IPS-20b (cell line): ENCODE data around the gene TSPYL4.

Experiments
- H3K27ac ChIP-seq: one replicate; pipeline ENCODE4 v1.5.1; 2013; ENCODE audit warnings: low read length
- H3K27me3 ChIP-seq: 2 replicates; pipeline ENCODE4 v1.6.1; 2013; ENCODE audit warnings: mild to moderate bottlenecking, low read length, inconsistent platforms; ENCODE audit not compliant: insufficient read depth
- H3K36me3 ChIP-seq: 2 replicates; pipeline ENCODE4 v1.6.1; 2013; ENCODE audit warnings: low read depth, mild to moderate bottlenecking, inconsistent platforms, low read length, moderate library complexity; ENCODE audit not compliant: insufficient read depth
- H3K4me1 ChIP-seq: 2 replicates; pipeline ENCODE4 v1.6.1; 2013; ENCODE audit warnings: mild to moderate bottlenecking, control low read depth, inconsistent platforms, low read length, moderate library complexity; ENCODE audit not compliant: insufficient read depth
- H3K4me3 ChIP-seq: 2 replicates; pipeline ENCODE4 v1.5.1; 2013; ENCODE audit warnings: mild to moderate bottlenecking, low read length, inconsistent platforms
- H3K9ac ChIP-seq: 2 replicates; pipeline ENCODE4 v1.6.1; 2013; ENCODE audit warnings: low read depth, mild to moderate bottlenecking, inconsistent platforms, low read length, moderate library complexity
- H3K9me3 ChIP-seq: 2 replicates; pipeline ENCODE4 v1.6.1; 2013; ENCODE audit warnings: mild to moderate bottlenecking, low read depth, low read length, inconsistent platforms; ENCODE audit not compliant: insufficient read depth

TSPYL4 gene

DNA sequence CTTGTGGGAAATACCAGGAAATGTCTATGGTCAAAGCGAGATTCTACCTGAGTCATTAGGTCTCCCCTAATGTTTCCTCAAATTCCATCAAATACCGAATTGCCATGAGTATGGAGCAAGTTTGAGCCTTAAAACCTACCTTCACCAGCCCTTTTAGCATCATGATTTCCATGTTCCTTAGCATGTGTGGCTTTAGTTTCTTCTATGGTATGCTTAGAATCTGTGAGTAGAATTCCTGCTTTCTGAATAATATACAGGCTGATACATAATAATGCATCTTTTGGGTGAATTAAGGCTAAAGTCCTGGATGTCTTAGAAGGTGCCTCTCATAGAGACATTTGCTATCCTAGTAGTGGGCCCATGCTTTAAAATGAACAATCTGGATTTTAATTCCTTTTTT, 32.0 kb downstream of the TSPYL4 start:
- Histone ChIP-seq H3K9ac (no peak overlapping the region), H3K27ac (no peak overlapping the region), H3K4me3 (no peak overlapping the region), H3K36me3 (peaks cover 4% of the 10 kb centered on the region; the same call in 1 of the 2 replicates), H3K4me1 (peaks cover 9% of the 10 kb centered on the region; the same call in 1 of the 2 replicates), H3K27me3 (no peaks in the 10 kb centered on the region), H3K9me3 (no peaks in the 10 kb centered on the region)

DNA sequence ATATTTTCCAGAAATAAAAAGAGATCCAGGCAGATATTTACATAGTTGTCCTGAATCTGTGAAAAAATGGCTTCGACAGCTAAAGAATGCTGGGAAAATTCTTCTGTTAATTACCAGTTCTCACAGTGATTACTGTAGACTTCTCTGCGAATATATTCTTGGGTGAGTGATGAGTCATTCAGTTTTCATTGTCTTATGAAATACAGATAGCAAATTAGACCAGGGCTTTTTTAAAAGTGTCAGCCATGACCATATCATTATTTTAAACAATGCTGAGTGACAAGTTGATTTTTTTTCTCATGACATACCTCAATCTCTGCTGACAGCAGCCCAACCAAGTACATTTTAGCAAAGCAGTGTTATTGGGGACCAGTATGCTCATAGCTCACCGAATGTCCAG, 32.8 kb downstream of the TSPYL4 start:
- Histone ChIP-seq H3K27ac (no peak overlapping the region), H3K27me3 (no peaks in the 10 kb centered on the region), H3K4me1 (peaks cover 9% of the 10 kb centered on the region; the same call in 1 of the 2 replicates), H3K36me3 (peaks cover 4% of the 10 kb centered on the region; the same call in 1 of the 2 replicates), H3K4me3 (no peak overlapping the region), H3K9ac (no peak overlapping the region), H3K9me3 (no peaks in the 10 kb centered on the region)

DNA sequence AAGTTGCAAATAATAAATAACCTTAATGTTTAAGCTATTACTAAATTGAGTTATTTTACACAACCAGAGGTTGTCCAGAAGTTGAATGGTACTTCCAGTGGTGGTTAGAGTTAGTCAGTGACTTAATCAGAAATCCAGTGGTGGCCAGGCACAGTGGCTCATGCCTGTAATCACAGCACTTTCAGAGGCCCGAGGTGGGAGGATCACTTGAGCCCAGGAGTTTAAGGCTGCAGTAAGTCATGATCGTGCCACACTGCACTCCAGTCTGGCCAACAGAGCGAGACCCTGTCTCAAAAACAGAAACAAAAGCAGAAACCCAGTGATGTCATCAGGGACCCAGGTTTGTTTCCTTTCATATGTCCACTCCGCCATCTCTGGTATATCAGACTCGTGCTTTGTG, 35.0 kb downstream of the TSPYL4 start:
- H3K4me3 ChIP-seq = no peak overlapping the region
- H3K4me1 ChIP-seq = peaks cover 9% of the 10 kb centered on the region; the same call in 1 of the 2 replicates
- H3K27ac ChIP-seq = no peak overlapping the region
- no peak overlapping the region for H3K9ac ChIP-seq
- no peaks in the 10 kb centered on the region for H3K27me3 ChIP-seq
- H3K9me3 ChIP-seq = no peaks in the 10 kb centered on the region
- peaks cover 1% of the 10 kb centered on the region; the same call in 1 of the 2 replicates for H3K36me3 ChIP-seq

DNA sequence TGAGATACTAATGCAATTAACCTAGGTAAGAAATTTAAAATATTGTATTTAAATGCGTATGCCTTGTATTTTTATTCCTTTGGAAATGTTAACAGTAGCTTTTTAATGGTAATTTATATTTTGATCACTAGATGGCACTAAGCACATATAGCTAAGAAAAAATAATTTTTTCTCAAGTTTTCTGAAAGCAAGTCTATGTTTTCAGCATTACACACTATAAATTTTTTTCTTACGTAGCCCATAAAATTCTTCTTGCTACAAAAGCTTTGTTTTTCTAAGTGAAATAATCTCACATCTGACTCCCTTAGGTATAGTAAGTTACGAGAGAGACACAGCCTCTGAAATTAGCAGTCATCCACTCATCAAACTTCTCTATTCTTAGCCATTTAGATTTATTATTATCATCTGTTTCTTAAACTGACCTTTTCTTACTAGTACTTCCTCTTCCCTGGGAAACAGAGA, 35.7 kb downstream of the TSPYL4 start:
- no peaks in the 10 kb centered on the region for H3K36me3 ChIP-seq
- H3K4me1 ChIP-seq = peaks cover 8% of the 10 kb centered on the region; the same call in 1 of the 2 replicates
- H3K27me3 ChIP-seq = no peaks in the 10 kb centered on the region
- H3K9ac ChIP-seq = no peak overlapping the region
- H3K4me3 ChIP-seq = no peak overlapping the region
- no peaks in the 10 kb centered on the region for H3K9me3 ChIP-seq
- H3K27ac ChIP-seq = no peak overlapping the region

DNA sequence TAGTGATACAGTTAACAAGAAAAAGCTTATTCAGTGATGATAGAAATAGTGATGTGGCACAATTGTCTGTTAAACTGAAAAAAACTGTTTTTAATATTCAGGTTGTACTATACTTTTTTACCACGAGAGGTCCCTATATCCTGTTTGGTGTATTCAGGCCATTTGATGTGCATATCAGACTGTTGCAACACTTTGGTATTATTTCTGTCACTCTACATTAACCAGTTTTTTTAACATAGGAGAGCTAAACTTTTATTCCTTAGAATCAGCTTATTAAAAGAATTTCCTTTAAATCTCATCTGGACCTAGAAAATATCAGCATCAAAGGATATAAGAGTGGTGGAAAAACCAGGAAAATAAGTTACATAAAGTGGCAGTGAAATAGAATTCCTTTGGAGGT, 36.8 kb downstream of the TSPYL4 start:
- no peaks in the 10 kb centered on the region for H3K36me3 ChIP-seq
- no peaks in the 10 kb centered on the region for H3K27me3 ChIP-seq
- no peak overlapping the region for H3K9ac ChIP-seq
- no peaks in the 10 kb centered on the region for H3K4me1 ChIP-seq
- H3K9me3 ChIP-seq = no peaks in the 10 kb centered on the region
- H3K4me3 ChIP-seq = no peak overlapping the region
- no peak overlapping the region for H3K27ac ChIP-seq

DNA sequence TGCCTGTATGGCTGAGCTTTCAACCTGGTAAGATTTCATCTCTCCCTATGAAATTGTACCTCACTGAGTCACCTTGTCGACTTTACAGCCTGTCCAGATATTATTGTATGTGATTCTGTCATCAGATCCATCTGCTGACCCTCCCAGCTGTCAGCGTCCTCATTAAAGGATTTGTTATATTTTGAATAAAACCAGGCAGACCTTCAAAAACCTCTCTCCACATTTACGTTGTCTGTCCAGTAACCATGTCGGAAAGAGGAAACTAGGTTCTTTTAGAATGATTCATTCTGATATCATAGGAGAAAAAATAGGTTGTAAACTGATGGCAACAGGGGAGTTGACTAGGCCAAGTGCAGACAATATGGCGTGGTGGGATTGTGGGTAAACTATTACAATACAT, 38.5 kb downstream of the TSPYL4 start:
- no peak overlapping the region for H3K4me3 ChIP-seq
- no peak overlapping the region for H3K27ac ChIP-seq
- H3K27me3 ChIP-seq = no peaks in the 10 kb centered on the region
- no peaks in the 10 kb centered on the region for H3K9me3 ChIP-seq
- H3K36me3 ChIP-seq = no peaks in the 10 kb centered on the region
- no peaks in the 10 kb centered on the region for H3K4me1 ChIP-seq
- no peak overlapping the region for H3K9ac ChIP-seq

DNA sequence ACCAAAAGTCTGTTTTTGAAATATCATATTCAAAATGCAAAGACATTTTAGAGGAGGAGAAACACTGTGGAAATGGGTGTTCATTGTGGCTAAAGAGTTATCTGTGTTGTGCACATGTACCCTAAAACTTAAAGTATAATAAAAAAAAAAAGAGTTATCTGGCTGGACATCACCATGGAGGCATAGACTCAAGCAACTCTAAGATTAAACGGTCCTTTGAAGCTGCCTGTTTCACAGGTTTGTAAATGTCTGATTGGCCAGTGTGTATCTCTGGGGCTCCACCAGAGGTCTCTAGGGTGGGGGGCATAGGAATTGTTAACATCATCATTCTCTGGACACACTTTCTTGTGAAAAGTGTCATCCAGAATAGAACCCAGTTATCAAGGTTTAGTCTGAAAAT, 39.2 kb downstream of the TSPYL4 start:
- Histone ChIP-seq H3K4me3 (no peak overlapping the region), H3K27ac (no peak overlapping the region), H3K4me1 (no peaks in the 10 kb centered on the region), H3K9ac (no peak overlapping the region), H3K27me3 (no peaks in the 10 kb centered on the region), H3K36me3 (no peaks in the 10 kb centered on the region), H3K9me3 (no peaks in the 10 kb centered on the region)

DNA sequence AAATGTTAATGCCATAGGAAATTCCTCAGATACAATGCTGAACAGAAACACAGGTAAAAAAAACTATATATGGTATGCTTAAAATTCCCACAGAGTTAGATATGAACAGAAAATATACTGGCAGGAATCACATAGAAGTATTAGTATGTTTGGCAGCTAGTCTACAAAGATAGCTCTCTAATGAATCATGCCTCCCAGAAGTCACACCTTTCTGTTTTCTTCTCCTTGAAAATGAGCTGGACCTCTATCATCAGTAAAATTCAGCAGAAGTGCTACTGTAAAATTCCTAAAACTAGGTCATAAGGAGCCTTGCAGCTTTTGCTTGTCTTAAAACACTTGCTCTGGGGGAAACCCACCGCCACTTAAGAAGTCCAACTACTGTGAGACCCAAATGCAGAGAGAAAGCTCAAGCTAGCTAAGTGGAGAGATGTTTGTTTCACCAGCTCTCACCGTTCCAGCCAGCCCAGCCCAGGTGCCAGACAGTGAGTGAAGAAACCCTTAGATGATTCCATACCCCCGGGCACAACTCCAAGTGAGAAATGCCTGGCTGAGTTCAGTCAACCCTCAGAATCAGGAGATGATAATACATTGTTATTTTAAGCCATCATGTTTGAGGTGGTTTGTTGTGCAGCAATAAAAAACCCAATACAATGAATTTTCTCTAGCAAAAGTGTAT, 43.0 kb downstream of the TSPYL4 start:
- Histone ChIP-seq H3K9me3 (no peaks in the 10 kb centered on the region), H3K27me3 (no peaks in the 10 kb centered on the region), H3K4me3 (no peak overlapping the region), H3K9ac (no peak overlapping the region), H3K27ac (no peak overlapping the region), H3K36me3 (no peaks in the 10 kb centered on the region), H3K4me1 (no peaks in the 10 kb centered on the region)

DNA sequence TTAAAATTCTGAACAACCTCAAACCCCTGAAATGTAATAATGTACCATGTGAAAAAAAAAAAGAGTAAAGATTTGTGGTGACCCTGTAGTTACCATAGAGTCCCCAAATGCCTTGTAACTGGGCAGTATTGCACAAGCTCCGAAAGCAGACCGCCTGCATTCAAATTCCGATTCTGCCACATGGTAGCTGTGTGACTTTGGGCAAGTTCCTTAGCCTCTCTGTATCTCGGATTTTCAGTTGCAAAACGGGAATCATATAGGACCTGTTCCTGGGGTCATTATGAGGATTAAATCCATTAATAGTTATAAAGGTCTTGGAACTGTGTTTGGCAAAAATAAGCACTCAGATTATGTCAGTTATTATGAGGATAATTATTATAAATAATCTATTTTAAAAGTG, 43.6 kb downstream of the TSPYL4 start:
- Histone ChIP-seq H3K4me3 (no peak overlapping the region), H3K27ac (no peak overlapping the region)

DNA sequence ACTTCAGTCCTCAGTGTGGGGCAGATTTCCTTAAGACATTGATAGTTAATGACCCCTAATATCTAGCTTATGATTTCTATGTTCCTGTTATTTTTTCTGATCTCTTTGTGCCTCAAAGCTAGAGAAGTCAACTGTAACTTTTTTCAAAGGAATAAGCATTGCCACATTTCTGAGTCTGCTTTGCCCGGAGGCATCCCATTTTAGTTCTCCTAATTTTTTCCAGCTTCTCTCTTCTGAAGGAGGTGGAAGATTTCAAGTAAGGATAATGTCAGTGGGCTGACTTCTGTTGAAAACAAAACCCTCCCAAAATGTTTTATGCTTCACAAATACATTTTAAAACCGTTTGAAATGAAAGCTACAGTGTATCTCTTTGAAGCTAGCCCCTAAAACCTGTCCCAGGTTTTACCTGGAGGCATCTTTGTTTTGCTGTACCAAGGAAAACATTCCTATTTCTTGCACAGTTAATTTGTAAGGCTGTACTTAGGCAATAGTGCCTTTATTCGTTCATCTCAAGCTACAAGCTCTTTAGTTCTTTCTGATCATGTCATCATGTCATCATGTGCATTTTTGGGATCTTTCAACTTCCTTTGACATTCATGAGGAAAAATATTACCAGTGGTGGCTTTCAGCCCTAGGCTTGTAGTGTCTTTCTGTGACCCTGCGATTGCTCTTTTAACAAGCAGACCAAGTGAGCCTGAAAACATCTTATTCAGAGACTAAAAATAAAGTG, 45.7 kb downstream of the TSPYL4 start:
- no peak overlapping the region for H3K9ac ChIP-seq
- no peak overlapping the region for H3K27ac ChIP-seq
- H3K27me3 ChIP-seq = no peaks in the 10 kb centered on the region
- H3K36me3 ChIP-seq = no peaks in the 10 kb centered on the region
- no peak overlapping the region for H3K4me3 ChIP-seq
- H3K4me1 ChIP-seq = no peaks in the 10 kb centered on the region
- no peaks in the 10 kb centered on the region for H3K9me3 ChIP-seq

More for the DNA sequence above, 43.6 kb downstream of the TSPYL4 start:
- H3K27me3 ChIP-seq = no peaks in the 10 kb centered on the region
- no peaks in the 10 kb centered on the region for H3K4me1 ChIP-seq
- H3K9ac ChIP-seq = no peak overlapping the region
- H3K36me3 ChIP-seq = no peaks in the 10 kb centered on the region
- no peaks in the 10 kb centered on the region for H3K9me3 ChIP-seq

DNA sequence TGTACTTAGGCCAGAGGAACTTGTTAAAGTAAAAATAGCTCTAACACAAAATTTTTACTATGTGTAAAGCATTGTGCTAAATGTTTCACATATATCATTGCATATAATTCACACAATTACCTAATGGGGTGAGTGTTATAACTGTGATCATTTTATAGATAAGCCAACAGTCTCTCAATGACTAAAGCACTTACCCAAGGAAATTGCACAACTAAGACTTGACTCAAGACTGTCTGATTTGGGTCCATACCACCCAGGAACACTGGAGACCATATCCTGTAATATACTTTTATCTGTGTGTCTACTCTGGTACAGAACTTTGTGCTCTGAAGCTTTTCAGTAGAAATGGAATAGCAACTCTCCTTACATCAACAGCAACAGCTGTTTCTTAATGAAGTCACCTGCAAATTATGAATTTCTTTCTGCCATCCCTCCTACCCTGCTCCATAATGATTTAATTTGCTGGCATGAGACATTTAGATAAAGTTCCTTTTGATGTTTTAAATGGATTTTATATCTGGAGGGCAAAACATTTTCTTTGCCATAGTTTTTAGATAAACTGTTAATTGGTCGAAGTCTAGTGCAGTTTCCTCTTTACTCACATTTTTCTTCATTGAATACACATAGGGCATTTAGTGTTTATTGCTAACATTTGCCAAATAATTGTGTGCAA, 47.5 kb downstream of the TSPYL4 start:
- H3K9ac ChIP-seq = no peak overlapping the region
- H3K4me1 ChIP-seq = no peaks in the 10 kb centered on the region
- H3K4me3 ChIP-seq = no peak overlapping the region
- H3K36me3 ChIP-seq = no peaks in the 10 kb centered on the region
- no peak overlapping the region for H3K27ac ChIP-seq
- no peaks in the 10 kb centered on the region for H3K9me3 ChIP-seq
- no peaks in the 10 kb centered on the region for H3K27me3 ChIP-seq
